Measurements from ENCODE around the gene AARS1.
"Not testable (repeated sequence)": the region's sequence is repeated elsewhere in the genome, so short reads cannot be mapped to it uniquely, and the experiment has no call there.

GRCh38 chr16:70332728-70333127 is 43.4 kb upstream of the AARS1 start:
- TF ChIP-seq REST (IDR thresholded peaks at IDR 0.05; ENCODE audit: low read depth); CREB1 (IDR thresholded peaks at IDR 0.05; ENCODE audit: low read depth); TAF1 (IDR thresholded peaks at IDR 0.05; ENCODE audit: low read depth); FOXM1 (IDR thresholded peaks at IDR 0.05; ENCODE audit: borderline replicate concordance, low read depth); NFIC (IDR thresholded peaks at IDR 0.05); RAD21 (IDR thresholded peaks at IDR 0.05; ENCODE audit: low read depth); MAX (IDR thresholded peaks at IDR 0.05); EP300 (IDR thresholded peaks at IDR 0.05; ENCODE audit: borderline replicate concordance); CEBPB (IDR thresholded peaks at IDR 0.05); EGR1 (IDR thresholded peaks at IDR 0.05): not testable (repeated sequence)
- TF ChIP-seq USF1 (IDR thresholded peaks at IDR 0.05), result 0 out of 2 replicates have a peak, but pooled peaks have one; percentile 21

All from Ishikawa (cell line).